ENCODE measurements around the gene PRRX2. TPM values are rescaled to one million over a fixed set of nuclear protein-coding genes. Genes with fewer than 3 reads are reported as not detected.

PRRX2 gene
- total and polyA plus RNA-seq, 9 of the 15 experiments (the other 6 are each of a cell fraction or from before 2014, with no cell fraction given): 0.21 TPM; not detected in 8

- TF ChIP-seq ZNF384 (IDR thresholded peaks at IDR 0.05; ENCODE audit: low read depth, low read length) (no peak), DACH1 (IDR thresholded peaks at IDR 0.05; ENCODE audit: partially characterized antibody) (peak; percentile 17), ZNF408 (CRISPR knock-in tag; IDR thresholded peaks at IDR 0.05; ENCODE audit: low read depth) (no peak), E2F3 (CRISPR knock-in tag; IDR thresholded peaks at IDR 0.05) (peak; percentile 20; the same call in 1 of the 2 replicates), PHF20 (IDR thresholded peaks at IDR 0.05; ENCODE audit: partially characterized antibody) (peak; percentile 85), CXXC5 (CRISPR knock-in tag; IDR thresholded peaks at IDR 0.05) (peak; percentile 93), LEF1 (IDR thresholded peaks at IDR 0.05) (0 out of 2 replicates have a peak, but pooled peaks have one; percentile 81), STAT5B (CRISPR knock-in tag; IDR thresholded peaks at IDR 0.05) (no peak), YY1 (IDR thresholded peaks at IDR 0.05; ENCODE audit: borderline replicate concordance in 1 of 3, control insufficient read depth in 1 of 3, extremely low read depth in 1 of 3, insufficient read depth in 3 of 3, insufficient read length in 1 of 3, insufficient replicate concordance in 2 of 3, low read depth in 1 of 3, low read length in 2 of 3) (peak in 1 of 3 experiments; percentile 30), GMEB1 (CRISPR knock-in tag; IDR thresholded peaks at IDR 0.05) (peak; percentile 72), SIN3B (IDR thresholded peaks at IDR 0.05; ENCODE audit: low read depth) (peak; percentile 89), ZNF511 (CRISPR knock-in tag; IDR thresholded peaks at IDR 0.05) (peak; percentile 63; the same call in 1 of the 2 replicates), ZNF583 (CRISPR knock-in tag; IDR thresholded peaks at IDR 0.05) (peak; percentile 66; the same call in 1 of the 2 replicates), NR2C1 (IDR thresholded peaks at IDR 0.05) (no peak; the same call in 1 of the 2 replicates), NR2C1 (tag; IDR thresholded peaks at IDR 0.05) (0 out of 2 replicates have a peak, but pooled peaks have one; percentile 13), PML (IDR thresholded peaks at IDR 0.05; ENCODE audit: low read length) (peak; percentile 71), ZNF609 (CRISPR knock-in tag; IDR thresholded peaks at IDR 0.05; ENCODE audit: borderline replicate concordance) (no peak), SMAD3 (CRISPR knock-in tag; conservative IDR thresholded peaks at IDR 0.05) (0 out of 2 replicates have a peak, but pooled peaks have one; percentile 55), BCL6 (CRISPR knock-in tag; IDR thresholded peaks at IDR 0.05) (no peak), E4F1 (CRISPR knock-in tag; IDR thresholded peaks at IDR 0.05; ENCODE audit: borderline replicate concordance) (no peak)
Observed at GRCh38 chr9:129626079-129626624, 39.3 kb upstream of the PRRX2 start, which contains the start of gene NTMT1 (continued).

Measured in K562 (cell line).